SK-N-SH treated with all-trans-retinoic acid at 6 μM for 48 hours (cell line): Measurements from ENCODE around the gene OCA2.

Experiments
- ATAC-seq: fragments of 200-7000 bp; cut with Tn5 transposase; 3 replicates; pipeline ENCODE4 v1.9.1; 2020; ENCODE audit warnings: mild to moderate bottlenecking, moderate library complexity
- ARNTL ChIP-seq: fragments of 450-650 bp; formaldehyde crosslinking; IDR thresholded peaks from 2 replicates; pipeline ENCODE4 v1.5.0; 2020; ENCODE audit warnings: low read depth, mild to moderate bottlenecking, moderate library complexity, borderline replicate concordance
- BACH2 ChIP-seq: fragments of 250-450 bp; sonication (Bioruptor Pico); IDR thresholded peaks from 2 replicates; pipeline ENCODE4 v1.9.0; 2021; ENCODE audit warnings: mild to moderate bottlenecking, borderline replicate concordance
- CSDC2 ChIP-seq: fragments of 250-450 bp; sonication (Bioruptor Pico); IDR thresholded peaks from 2 replicates; pipeline ENCODE4 v1.5.0; 2020; ENCODE audit warnings: mild to moderate bottlenecking, moderate library complexity
- ESRRG ChIP-seq: fragments of 250-450 bp; sonication (Bioruptor Pico); IDR thresholded peaks from 2 replicates; pipeline ENCODE4 v1.6.1; 2021; ENCODE audit warnings: mild to moderate bottlenecking
- GLIS3 ChIP-seq: fragments of 250-450 bp; sonication (Bioruptor Pico); IDR thresholded peaks from 2 replicates; pipeline ENCODE4 v1.5.0; 2020; ENCODE audit warnings: mild to moderate bottlenecking, moderate library complexity
- OSR1 ChIP-seq: fragments of 250-450 bp; sonication (Bioruptor Pico); IDR thresholded peaks from 2 replicates; pipeline ENCODE4 v1.8.0; 2022; ENCODE audit warnings: moderate library complexity, mild to moderate bottlenecking, inconsistent platforms
- PATZ1 ChIP-seq: fragments of 250-450 bp; sonication (Bioruptor Pico); IDR thresholded peaks from 2 replicates; pipeline ENCODE4 v1.8.0; 2020; ENCODE audit warnings: mild to moderate bottlenecking, moderate library complexity, borderline replicate concordance
- PPARA ChIP-seq: fragments of 250-450 bp; sonication (Bioruptor Pico); IDR thresholded peaks from 2 replicates; pipeline ENCODE4 v1.5.0; 2020; ENCODE audit warnings: mild to moderate bottlenecking, borderline replicate concordance
- RARB ChIP-seq: fragments of 250-450 bp; sonication (Bioruptor Pico); IDR thresholded peaks from 2 replicates; pipeline ENCODE4 v1.8.0; 2021; ENCODE audit warnings: mild to moderate bottlenecking, moderate library complexity
- SNAI2 ChIP-seq: fragments of 250-450 bp; sonication (Bioruptor Pico); IDR thresholded peaks from 2 replicates; pipeline ENCODE4 v1.5.0; 2020; ENCODE audit warnings: mild to moderate bottlenecking, moderate library complexity
- TCF4 ChIP-seq: fragments of 250-450 bp; sonication (Bioruptor Pico); IDR thresholded peaks from 2 replicates; pipeline ENCODE4 v1.8.0; 2021; ENCODE audit warnings: mild to moderate bottlenecking, moderate library complexity, borderline replicate concordance
- TOX ChIP-seq: fragments of 250-450 bp; sonication (Bioruptor Pico); IDR thresholded peaks from 2 replicates; pipeline ENCODE4 v1.8.0; 2021; ENCODE audit warnings: mild to moderate bottlenecking, moderate library complexity, borderline replicate concordance
- TSHZ2 ChIP-seq: fragments of 250-450 bp; sonication (Bioruptor Pico); IDR thresholded peaks from 2 replicates; pipeline ENCODE4 v1.5.0; 2020; ENCODE audit warnings: mild to moderate bottlenecking, moderate library complexity
- ZC3H10 ChIP-seq: fragments of 250-450 bp; sonication (Bioruptor Pico); IDR thresholded peaks from 2 replicates; pipeline ENCODE4 v1.5.1; 2021; ENCODE audit warnings: mild to moderate bottlenecking, moderate library complexity
- ZFP3 ChIP-seq: fragments of 250-450 bp; sonication (Bioruptor Pico); IDR thresholded peaks from 2 replicates; pipeline ENCODE4 v1.5.0; 2020; ENCODE audit warnings: mild to moderate bottlenecking, moderate library complexity
- ZFP30 ChIP-seq: fragments of 450-650 bp; formaldehyde crosslinking; IDR thresholded peaks from 2 replicates; pipeline ENCODE4 v1.5.0; 2022; ENCODE audit warnings: mild to moderate bottlenecking, moderate library complexity
- ZNF565 ChIP-seq: fragments of 450-650 bp; formaldehyde crosslinking; conservative IDR thresholded peaks from 2 replicates; pipeline ENCODE4 v1.5.0; 2020; ENCODE audit warnings: low read depth, mild to moderate bottlenecking, moderate library complexity
- ZNF70 ChIP-seq: fragments of 450-650 bp; formaldehyde crosslinking; IDR thresholded peaks from 2 replicates; pipeline ENCODE4 v1.5.0; 2020; ENCODE audit warnings: mild to moderate bottlenecking, moderate library complexity
- ZNF8 ChIP-seq: fragments of 450-650 bp; formaldehyde crosslinking; IDR thresholded peaks from 2 replicates; pipeline ENCODE4 v1.5.0; 2020; ENCODE audit warnings: mild to moderate bottlenecking, moderate library complexity
- TF ChIP-seq, protein P1 (sequence below): fragments of 250-450 bp; sonication (Bioruptor Pico); IDR thresholded peaks from 2 replicates; pipeline ENCODE4 v1.5.1; 2020; ENCODE audit warnings: low read depth, mild to moderate bottlenecking, moderate library complexity
- TF ChIP-seq, protein P2 (sequence below): fragments of 250-450 bp; sonication (Bioruptor Pico); IDR thresholded peaks from 2 replicates; pipeline ENCODE4 v1.5.1; 2021; ENCODE audit warnings: mild to moderate bottlenecking, moderate library complexity

Gene OCA2

GRCh38 chr15:27873039-27873438 is 226.1 kb downstream of the OCA2 start:
- no peak for ATAC-seq
- TF ChIP-seq, protein P1, sequence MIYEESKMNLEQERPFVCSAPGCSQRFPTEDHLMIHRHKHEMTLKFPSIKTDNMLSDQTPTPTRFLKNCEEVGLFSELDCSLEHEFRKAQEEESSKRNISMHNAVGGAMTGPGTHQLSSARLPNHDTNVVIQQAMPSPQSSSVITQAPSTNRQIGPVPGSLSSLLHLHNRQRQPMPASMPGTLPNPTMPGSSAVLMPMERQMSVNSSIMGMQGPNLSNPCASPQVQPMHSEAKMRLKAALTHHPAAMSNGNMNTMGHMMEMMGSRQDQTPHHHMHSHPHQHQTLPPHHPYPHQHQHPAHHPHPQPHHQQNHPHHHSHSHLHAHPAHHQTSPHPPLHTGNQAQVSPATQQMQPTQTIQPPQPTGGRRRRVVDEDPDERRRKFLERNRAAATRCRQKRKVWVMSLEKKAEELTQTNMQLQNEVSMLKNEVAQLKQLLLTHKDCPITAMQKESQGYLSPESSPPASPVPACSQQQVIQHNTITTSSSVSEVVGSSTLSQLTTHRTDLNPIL (CRISPR knock-in tag), result no peak
- no peak for TF ChIP-seq ZFP3

GRCh38 chr15:27872355-27872754 is 226.8 kb downstream of the OCA2 start:
- ATAC-seq, result no peak
- TF ChIP-seq ZNF70 (CRISPR knock-in tag), result no peak
- no peak for TF ChIP-seq ARNTL (CRISPR knock-in tag)
- no peak for TF ChIP-seq BACH2 (CRISPR knock-in tag)
- no peak for TF ChIP-seq ZNF8 (CRISPR knock-in tag)
- no peak for TF ChIP-seq RARB
- no peak for TF ChIP-seq GLIS3 (CRISPR knock-in tag)
- no peak for TF ChIP-seq PATZ1
- no peak for TF ChIP-seq ZC3H10
- TF ChIP-seq ZFP30 (CRISPR knock-in tag), result no peak
- TF ChIP-seq CSDC2 (CRISPR knock-in tag), result no peak
- TF ChIP-seq OSR1 (CRISPR knock-in tag), result no peak
- TF ChIP-seq SNAI2 (CRISPR knock-in tag), result no peak
- TF ChIP-seq, protein P2, sequence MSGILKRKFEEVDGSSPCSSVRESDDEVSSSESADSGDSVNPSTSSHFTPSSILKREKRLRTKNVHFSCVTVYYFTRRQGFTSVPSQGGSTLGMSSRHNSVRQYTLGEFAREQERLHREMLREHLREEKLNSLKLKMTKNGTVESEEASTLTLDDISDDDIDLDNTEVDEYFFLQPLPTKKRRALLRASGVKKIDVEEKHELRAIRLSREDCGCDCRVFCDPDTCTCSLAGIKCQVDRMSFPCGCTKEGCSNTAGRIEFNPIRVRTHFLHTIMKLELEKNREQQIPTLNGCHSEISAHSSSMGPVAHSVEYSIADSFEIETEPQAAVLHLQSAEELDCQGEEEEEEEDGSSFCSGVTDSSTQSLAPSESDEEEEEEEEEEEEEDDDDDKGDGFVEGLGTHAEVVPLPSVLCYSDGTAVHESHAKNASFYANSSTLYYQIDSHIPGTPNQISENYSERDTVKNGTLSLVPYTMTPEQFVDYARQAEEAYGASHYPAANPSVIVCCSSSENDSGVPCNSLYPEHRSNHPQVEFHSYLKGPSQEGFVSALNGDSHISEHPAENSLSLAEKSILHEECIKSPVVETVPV (CRISPR knock-in tag), result no peak
- TF ChIP-seq TSHZ2, result no peak
- TF ChIP-seq TOX (CRISPR knock-in tag), result no peak
- no peak for TF ChIP-seq ZNF565 (CRISPR knock-in tag)
- no peak for TF ChIP-seq TCF4 (CRISPR knock-in tag)
- no peak for TF ChIP-seq ZFP3
- no peak for TF ChIP-seq ESRRG (CRISPR knock-in tag)
- TF ChIP-seq PPARA, result no peak

DNA sequence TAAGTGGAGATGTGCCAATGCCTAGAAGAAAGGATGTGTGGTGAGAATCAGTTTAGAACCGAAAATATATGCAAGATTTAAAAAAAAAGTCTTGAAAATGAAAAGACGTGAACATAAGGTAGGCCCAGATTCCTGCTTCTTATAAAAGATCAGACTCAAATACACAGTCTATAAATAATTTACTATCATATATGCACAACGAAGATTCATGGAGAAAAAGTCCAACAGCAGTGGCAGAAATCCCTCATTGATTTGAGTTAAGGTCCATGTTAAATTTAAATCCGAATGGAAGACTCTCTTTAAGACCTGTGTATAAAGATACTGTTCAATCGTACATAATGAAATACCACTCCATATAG is 227.2 kb downstream of the OCA2 start:
- no peak for ATAC-seq
- TF ChIP-seq TCF4 (CRISPR knock-in tag) (no peak), ZNF565 (CRISPR knock-in tag) (no peak), ZFP30 (CRISPR knock-in tag) (no peak), TSHZ2 (no peak)
- TF ChIP-seq, protein P1 (CRISPR knock-in tag), result no peak
